GM18511 (cell line): ENCODE results near the gene DACH2.
"Not testable (repeated sequence)": the region's sequence is repeated elsewhere in the genome, so short reads cannot be mapped to it uniquely, and the experiment has no call there.

ENCODE experiments used
- ATAC-seq: cut with Tn5 transposase; IDR thresholded peaks from one replicate; pipeline ENCODE4 v1.9.1; 2021; ENCODE audit warnings: mild to moderate bottlenecking, moderate library complexity; ENCODE audit not compliant: unreplicated experiment

Gene DACH2

GRCh38 chrX:86148024-86148511, at the start of gene DACH2:
DACH2 (plus strand) TSS chrX:86148451.
- peak; percentile 97 for ATAC-seq

GRCh38 chrX:86102341-86102740, 45.9 kb upstream of the DACH2 start:
- ATAC-seq = no peak

- ATAC-seq = no peak
Measured at GRCh38 chrX:86103061-86103460, 45.2 kb upstream of the DACH2 start.

GRCh38 chrX:86104526-86104925, 43.7 kb upstream of the DACH2 start:
- ATAC-seq = no peak

- no peak for ATAC-seq
Measured at GRCh38 chrX:86121916-86122315, 26.3 kb upstream of the DACH2 start.

GRCh38 chrX:86133761-86134160, 14.5 kb upstream of the DACH2 start:
- peak; percentile 68 for ATAC-seq

- no peak for ATAC-seq
Measured at GRCh38 chrX:86137071-86137470, 11.2 kb upstream of the DACH2 start.

- ATAC-seq = no peak
Measured at GRCh38 chrX:86141786-86142185, 6.5 kb upstream of the DACH2 start.

- no peak for ATAC-seq
Measured at GRCh38 chrX:86146102-86146501, 2.1 kb upstream of the DACH2 start.

- peak; percentile 17 for ATAC-seq
Measured at GRCh38 chrX:86148594-86148993, 343 bp downstream of the DACH2 start.

- ATAC-seq = no peak
Measured at GRCh38 chrX:86149119-86149518, 868 bp downstream of the DACH2 start.

- ATAC-seq = no peak
Measured at GRCh38 chrX:86154553-86154952, 6.3 kb downstream of the DACH2 start.

GRCh38 chrX:86171366-86171765, 23.1 kb downstream of the DACH2 start:
- peak; percentile 91 for ATAC-seq

- no peak for ATAC-seq
Measured at GRCh38 chrX:86178906-86179305, 30.7 kb downstream of the DACH2 start.

- ATAC-seq = not testable (repeated sequence)
Measured at GRCh38 chrX:86181325-86181724, 33.1 kb downstream of the DACH2 start.

- no peak for ATAC-seq
Measured at GRCh38 chrX:86192827-86193226, 44.6 kb downstream of the DACH2 start.

- ATAC-seq = no peak
Measured at GRCh38 chrX:86194758-86195157, 46.5 kb downstream of the DACH2 start.

- no peak for ATAC-seq
Measured at GRCh38 chrX:86195343-86195742, 47.1 kb downstream of the DACH2 start.

GRCh38 chrX:86197815-86198214, 49.6 kb downstream of the DACH2 start:
- no peak for ATAC-seq

GRCh38 chrX:86210772-86211171, 62.5 kb downstream of the DACH2 start:
- ATAC-seq = no peak

- ATAC-seq = no peak
Measured at GRCh38 chrX:86215260-86215659, 67.0 kb downstream of the DACH2 start.

- ATAC-seq = no peak
Measured at GRCh38 chrX:86237482-86237881, 89.2 kb downstream of the DACH2 start.

GRCh38 chrX:86241547-86241946, 93.3 kb downstream of the DACH2 start:
- ATAC-seq = no peak

GRCh38 chrX:86263526-86263925, 115.3 kb downstream of the DACH2 start:
- ATAC-seq = no peak
